Loucy (cell line): ENCODE results near the gene MT1B.

Experiments
- H2AFZ ChIP-seq: fragments of 200-600 bp; sonication (generic); 2 replicates; pipeline ENCODE4 v1.6.0; 2016; ENCODE audit warnings: antibody characterized with exemption, mild to moderate bottlenecking, low read length, moderate library complexity
- H3F3A ChIP-seq: fragments of 200-600 bp; 2 replicates; pipeline ENCODE4 v1.6.0; 2016; ENCODE audit warnings: antibody characterized with exemption, low read depth, mild to moderate bottlenecking
- H3K27me3 ChIP-seq: fragments of 200-600 bp; sonication (generic); 2 replicates; pipeline ENCODE4 v1.6.1; 2014; ENCODE audit warnings: low read length, mild to moderate bottlenecking; ENCODE audit not compliant: insufficient read depth, poor library complexity, severe bottlenecking
- H3K36me3 ChIP-seq: fragments of 200-600 bp; sonication (generic); 2 replicates; pipeline ENCODE4 v1.6.1; 2016; ENCODE audit warnings: low read length; ENCODE audit not compliant: insufficient read depth
- H3K4me1 ChIP-seq: fragments of 200-600 bp; sonication (generic); 2 replicates; pipeline ENCODE4 v1.5.1; 2014; ENCODE audit warnings: low read length, mild to moderate bottlenecking; ENCODE audit not compliant: insufficient read depth, poor library complexity, severe bottlenecking
- H3K4me2 ChIP-seq: fragments of 200-600 bp; sonication (generic); 2 replicates; pipeline ENCODE4 v1.6.0; 2014; ENCODE audit warnings: antibody characterized with exemption, low read length, low read depth, mild to moderate bottlenecking; ENCODE audit not compliant: poor library complexity, severe bottlenecking
- H3K4me3 ChIP-seq: fragments of 200-600 bp; sonication (generic); 2 replicates; pipeline ENCODE4 v1.5.1; 2014; ENCODE audit warnings: low read length, mild to moderate bottlenecking, mixed read lengths; ENCODE audit not compliant: poor library complexity, severe bottlenecking
- H3K79me2 ChIP-seq: fragments of 200-600 bp; sonication (generic); 2 replicates; pipeline ENCODE4 v1.6.1; 2014; ENCODE audit warnings: low read length; ENCODE audit not compliant: insufficient read depth
- H3K9ac ChIP-seq: fragments of 200-600 bp; sonication (generic); 2 replicates; pipeline ENCODE4 v1.6.0; 2014; ENCODE audit warnings: mild to moderate bottlenecking, low read depth, low read length, moderate library complexity; ENCODE audit not compliant: poor library complexity, severe bottlenecking
- H3K9me2 ChIP-seq: fragments of 200-600 bp; sonication (generic); replicated peaks from 2 replicates; pipeline ENCODE4 v1.6.1; 2016; ENCODE audit warnings: low read depth, low read length, mixed read lengths
- H3K9me3 ChIP-seq: fragments of 200-600 bp; sonication (generic); 2 replicates; pipeline ENCODE4 v1.6.1; 2014; ENCODE audit warnings: mild to moderate bottlenecking, antibody characterized with exemption, low read length, low read depth; ENCODE audit not compliant: insufficient read depth
- H4K20me1 ChIP-seq: fragments of 200-600 bp; sonication (generic); 2 replicates; pipeline ENCODE4 v1.6.0; 2014; ENCODE audit warnings: antibody characterized with exemption, low read length, mild to moderate bottlenecking; ENCODE audit not compliant: insufficient read depth, poor library complexity, severe bottlenecking
- CTCF ChIP-seq: fragments of 200-600 bp; sonication (generic); conservative IDR thresholded peaks from 2 replicates; pipeline ENCODE4 v1.5.1; 2014; ENCODE audit warnings: mild to moderate bottlenecking, antibody characterized with exemption, low read length
- EZH2phosphoT487 ChIP-seq: fragments of 200-600 bp; IDR thresholded peaks from 2 replicates; pipeline ENCODE4 v1.6.1; 2018; ENCODE audit warnings: antibody characterized with exemption, mild to moderate bottlenecking, moderate library complexity, borderline replicate concordance

Gene MT1B

GRCh38 chr16:56684256-56684925, 32.7 kb downstream of the MT1B start:
- Histone ChIP-seq H3K4me3 (no peak overlapping the region), H3F3A (no peaks in the 10 kb centered on the region), H3K4me2 (no peak overlapping the region), H4K20me1 (no peaks in the 10 kb centered on the region), H3K27me3 (no peaks in the 10 kb centered on the region), H3K9me2 (no peaks in the 10 kb centered on the region), H3K9ac (no peak overlapping the region), H3K4me1 (peaks cover 10% of the 10 kb centered on the region), H3K36me3 (no peaks in the 10 kb centered on the region), H2AFZ (no peak overlapping the region), H3K9me3 (no peaks in the 10 kb centered on the region), H3K79me2 (peaks cover 5% of the 10 kb centered on the region; the same call in 1 of the 2 replicates)
- TF ChIP-seq EZH2phosphoT487 (no peak), CTCF (no peak)

- no peak for TF ChIP-seq EZH2phosphoT487
- no peak for TF ChIP-seq CTCF
- no peaks in the 10 kb centered on the region for H3K9me2 ChIP-seq
- H3K36me3 ChIP-seq, result no peaks in the 10 kb centered on the region
- no peaks in the 10 kb centered on the region for H3F3A ChIP-seq
- no peak overlapping the region for H3K9ac ChIP-seq
- H2AFZ ChIP-seq, result no peak overlapping the region
- H3K4me2 ChIP-seq, result no peak overlapping the region
- peaks cover 10% of the 10 kb centered on the region for H3K4me1 ChIP-seq
- H3K79me2 ChIP-seq, result peaks cover 5% of the 10 kb centered on the region; the same call in 1 of the 2 replicates
- no peaks in the 10 kb centered on the region for H3K27me3 ChIP-seq
- no peaks in the 10 kb centered on the region for H3K9me3 ChIP-seq
- no peaks in the 10 kb centered on the region for H4K20me1 ChIP-seq
- H3K4me3 ChIP-seq, result no peak overlapping the region
Observed at GRCh38 chr16:56684926-56685590, 33.4 kb downstream of the MT1B start.

GRCh38 chr16:56686758-56687157, 35.1 kb downstream of the MT1B start:
- Histone ChIP-seq H3K79me2 (peaks cover 5% of the 10 kb centered on the region; the same call in 1 of the 2 replicates), H3K4me1 (peaks cover 10% of the 10 kb centered on the region), H3F3A (no peaks in the 10 kb centered on the region), H3K9me3 (no peaks in the 10 kb centered on the region), H3K4me3 (no peak overlapping the region), H3K4me2 (no peak overlapping the region), H3K27me3 (no peaks in the 10 kb centered on the region), H4K20me1 (no peaks in the 10 kb centered on the region), H3K9me2 (no peaks in the 10 kb centered on the region), H2AFZ (no peak overlapping the region), H3K36me3 (no peaks in the 10 kb centered on the region), H3K9ac (no peak overlapping the region)
- no peak for TF ChIP-seq CTCF
- no peak for TF ChIP-seq EZH2phosphoT487
